ENCODE data around the gene CILP.
"Not testable (repeated sequence)": the region's sequence is repeated elsewhere in the genome, so short reads cannot be mapped to it uniquely, and the experiment has no call there.

Gene CILP

GRCh38 chr15:65194826-65195547 is 16.3 kb downstream of the CILP start:
- DNase-seq, result no peak

- no peak for DNase-seq
Measured at GRCh38 chr15:65192016-65192415, 19.3 kb downstream of the CILP start.

- peak in 1 of 2 experiments; percentile 56 for DNase-seq
Measured at GRCh38 chr15:65189102-65189740, 22.1 kb downstream of the CILP start.

- DNase-seq, result not testable (repeated sequence)
Measured at GRCh38 chr15:65188472-65188871, 22.8 kb downstream of the CILP start.

- DNase-seq, result peak; percentile 96 to 98
Measured at GRCh38 chr15:65184868-65185717, 26.2 kb downstream of the CILP start, which contains the start of gene CLPX. Gene CLPX (minus strand): TSS chr15:65185342. CDS start chr15:65185153, 189 bp downstream.

GRCh38 chr15:65184305-65184867 is 26.9 kb downstream of the CILP start:
- peak in 1 of 2 experiments; percentile 64 for DNase-seq

GRCh38 chr15:65183865-65184159 is 27.5 kb downstream of the CILP start:
- DNase-seq, result peak in 1 of 2 experiments; percentile 54

GRCh38 chr15:65182538-65182937 is 28.7 kb downstream of the CILP start:
- no peak for DNase-seq

- not testable (repeated sequence) for DNase-seq
Measured at GRCh38 chr15:65181582-65182353, 29.5 kb downstream of the CILP start.

GRCh38 chr15:65180167-65180566 is 31.1 kb downstream of the CILP start:
- DNase-seq, result no peak

- DNase-seq, result no peak
Measured at GRCh38 chr15:65177901-65178300, 33.4 kb downstream of the CILP start.

- DNase-seq, result no peak
Measured at GRCh38 chr15:65176056-65176455, 35.2 kb downstream of the CILP start.

- DNase-seq, result no peak
Measured at GRCh38 chr15:65175511-65175910, 35.8 kb downstream of the CILP start.

- no peak for DNase-seq
Measured at GRCh38 chr15:65174509-65174908, 36.8 kb downstream of the CILP start.

GRCh38 chr15:65172531-65172930 is 38.7 kb downstream of the CILP start:
- no peak for DNase-seq

GRCh38 chr15:65171428-65171827 is 39.8 kb downstream of the CILP start:
- no peak for DNase-seq

GRCh38 chr15:65165875-65166274 is 45.4 kb downstream of the CILP start:
- DNase-seq, result no peak

- DNase-seq, result no peak
Measured at GRCh38 chr15:65164139-65164538, 47.1 kb downstream of the CILP start.

- DNase-seq, result no peak
Measured at GRCh38 chr15:65163041-65163440, 48.2 kb downstream of the CILP start.

- no peak for DNase-seq
Measured at GRCh38 chr15:65156692-65157091, 54.6 kb downstream of the CILP start.

GRCh38 chr15:65154720-65155119 is 56.6 kb downstream of the CILP start:
- DNase-seq, result no peak

- no peak for DNase-seq
Measured at GRCh38 chr15:65147902-65148301, 63.4 kb downstream of the CILP start.

- no peak for DNase-seq
Measured at GRCh38 chr15:65146438-65146837, 64.8 kb downstream of the CILP start.

Data from SW 1271 (cell line).